HUES64 (cell line): Measurements from ENCODE around the gene UVRAG.

Experiments
- H3K27ac ChIP-seq: 2 replicates; pipeline ENCODE4 v1.7.0; 2013; ENCODE audit warnings: low read depth, low read length, inconsistent platforms
- H3K27me3 ChIP-seq: 2 replicates; pipeline ENCODE4 v1.6.1; 2013; ENCODE audit warnings: mild to moderate bottlenecking, low read length; ENCODE audit not compliant: insufficient read depth
- H3K36me3 ChIP-seq: 2 replicates; pipeline ENCODE4 v1.6.1; 2013; ENCODE audit warnings: mild to moderate bottlenecking, low read length; ENCODE audit not compliant: insufficient read depth
- H3K4me1 ChIP-seq: 2 replicates; pipeline ENCODE4 v1.6.1; 2013; ENCODE audit warnings: mild to moderate bottlenecking, low read length, moderate library complexity; ENCODE audit not compliant: insufficient read depth
- H3K4me3 ChIP-seq: 2 replicates; pipeline ENCODE4 v1.5.1; 2013; ENCODE audit warnings: mild to moderate bottlenecking, low read length, moderate library complexity
- H3K9ac ChIP-seq: 2 replicates; pipeline ENCODE4 v1.6.1; 2013; ENCODE audit warnings: mild to moderate bottlenecking, low read depth, low read length
- H3K9me3 ChIP-seq: 2 replicates; pipeline ENCODE4 v1.6.1; 2013; ENCODE audit warnings: low read depth, low read length; ENCODE audit not compliant: insufficient read depth
- WGBS: fragments of 150-250, 120-280 bp; methylation state at CpG from one replicate; pipeline ENCODE4 v1.1.7; 2013; ENCODE audit warnings: missing lambda C conversion rate; 5-methylcytosine and 5-hydroxymethylcytosine counted together

The UVRAG gene

GRCh38 chr11:75812542-75813040 is 2.4 kb upstream of the UVRAG start:
- Histone ChIP-seq H3K27ac (no peak overlapping the region), H3K4me3 (no peak overlapping the region), H3K9me3 (no peaks in the 10 kb centered on the region), H3K4me1 (peaks cover 18% of the 10 kb centered on the region), H3K9ac (no peak overlapping the region), H3K36me3 (no peaks in the 10 kb centered on the region), H3K27me3 (peaks cover 6% of the 10 kb centered on the region)
- 71% methylated on average over 2 of the region's 2 CpGs for WGBS

GRCh38 chr11:75813124-75813523 is 1.9 kb upstream of the UVRAG start:
- Histone ChIP-seq H3K4me1 (peaks cover 18% of the 10 kb centered on the region), H3K36me3 (no peaks in the 10 kb centered on the region), H3K9me3 (no peaks in the 10 kb centered on the region), H3K9ac (no peak overlapping the region), H3K4me3 (no peak overlapping the region), H3K27ac (no peak overlapping the region), H3K27me3 (peaks cover 6% of the 10 kb centered on the region)
- WGBS = 84% methylated on average over 2 of the region's 2 CpGs

- H3K9me3 ChIP-seq = no peaks in the 10 kb centered on the region
- peaks cover 18% of the 10 kb centered on the region for H3K4me1 ChIP-seq
- H3K4me3 ChIP-seq = peak overlapping the region; percentile 81; the same call in 1 of the 2 replicates
- H3K27ac ChIP-seq = no peak overlapping the region
- WGBS = 90% methylated on average over 1 of the region's 1 CpG
- H3K27me3 ChIP-seq = peaks cover 6% of the 10 kb centered on the region
- no peak overlapping the region for H3K9ac ChIP-seq
- H3K36me3 ChIP-seq = no peaks in the 10 kb centered on the region
These were observed 1.4 kb upstream of the UVRAG start for GRCh38 chr11:75813622-75814039.

GRCh38 chr11:75814363-75814676 is 690 bp upstream of the UVRAG start:
- no peaks in the 10 kb centered on the region for H3K36me3 ChIP-seq
- 2% methylated on average over 12 of the region's 12 CpGs for WGBS
- peaks cover 6% of the 10 kb centered on the region for H3K27me3 ChIP-seq
- H3K4me1 ChIP-seq = peaks cover 18% of the 10 kb centered on the region
- H3K9me3 ChIP-seq = no peaks in the 10 kb centered on the region
- peak overlapping the region; percentile 46 for H3K9ac ChIP-seq
- H3K27ac ChIP-seq = no peak overlapping the region
- peak overlapping the region; percentile 81 for H3K4me3 ChIP-seq

GRCh38 chr11:75815345-75816168 is 547 bp downstream of the UVRAG start:
- Histone ChIP-seq H3K36me3 (no peaks in the 10 kb centered on the region), H3K27ac (peak overlapping the region; percentile 46; the same call in 1 of the 2 replicates), H3K9ac (peak overlapping the region; percentile 73), H3K27me3 (peaks cover 6% of the 10 kb centered on the region), H3K4me1 (peaks cover 18% of the 10 kb centered on the region), H3K9me3 (no peaks in the 10 kb centered on the region), H3K4me3 (peak overlapping the region; percentile 81)
- WGBS = under 1% methylated on average over 58 of the region's 60 CpGs

GRCh38 chr11:75816561-75817239 is 1.7 kb downstream of the UVRAG start:
- Histone ChIP-seq H3K4me3 (peak overlapping the region; percentile 81), H3K4me1 (peaks cover 18% of the 10 kb centered on the region), H3K36me3 (no peaks in the 10 kb centered on the region), H3K9me3 (no peaks in the 10 kb centered on the region), H3K27ac (no peak overlapping the region), H3K27me3 (peaks cover 6% of the 10 kb centered on the region), H3K9ac (peak overlapping the region; percentile 73; the same call in 1 of the 2 replicates)
- 62% methylated on average over 6 of the region's 6 CpGs for WGBS

GRCh38 chr11:75820645-75821044 is 5.6 kb downstream of the UVRAG start:
- H3K27ac ChIP-seq = no peak overlapping the region
- peaks cover 11% of the 10 kb centered on the region for H3K4me1 ChIP-seq
- H3K27me3 ChIP-seq = peaks cover 6% of the 10 kb centered on the region
- H3K4me3 ChIP-seq = no peak overlapping the region
- H3K9me3 ChIP-seq = no peaks in the 10 kb centered on the region
- no peak overlapping the region for H3K9ac ChIP-seq
- WGBS = 86% methylated on average over 1 of the region's 1 CpG
- no peaks in the 10 kb centered on the region; the same call in 1 of the 2 replicates for H3K36me3 ChIP-seq

GRCh38 chr11:75821202-75821601 is 6.2 kb downstream of the UVRAG start:
- 95% methylated on average over 4 of the region's 5 CpGs for WGBS

GRCh38 chr11:75822541-75822940 is 7.5 kb downstream of the UVRAG start:
- H3K9ac ChIP-seq = no peak overlapping the region
- 86% methylated on average over 2 of the region's 3 CpGs for WGBS

More at GRCh38 chr11:75821202-75821601, 6.2 kb downstream of the UVRAG start:
- H3K27ac ChIP-seq = no peak overlapping the region
- no peak overlapping the region for H3K4me3 ChIP-seq
- H3K9me3 ChIP-seq = no peaks in the 10 kb centered on the region
- no peaks in the 10 kb centered on the region; the same call in 1 of the 2 replicates for H3K36me3 ChIP-seq
- no peak overlapping the region for H3K9ac ChIP-seq
- H3K27me3 ChIP-seq = peaks cover 3% of the 10 kb centered on the region
- H3K4me1 ChIP-seq = peaks cover 8% of the 10 kb centered on the region

GRCh38 chr11:75823415-75823814 is 8.4 kb downstream of the UVRAG start:
- no peaks in the 10 kb centered on the region for H3K27me3 ChIP-seq
- H3K9ac ChIP-seq = no peak overlapping the region
- H3K27ac ChIP-seq = no peak overlapping the region
- H3K36me3 ChIP-seq = no peaks in the 10 kb centered on the region; the same call in 1 of the 2 replicates
- H3K9me3 ChIP-seq = no peaks in the 10 kb centered on the region
- 96% methylated on average over 4 of the region's 4 CpGs for WGBS
- no peak overlapping the region for H3K4me3 ChIP-seq
- 0 out of 2 replicates have a peak, but pooled peaks cover 3% of the 10 kb centered on the region for H3K4me1 ChIP-seq

More at GRCh38 chr11:75822541-75822940, 7.5 kb downstream of the UVRAG start:
- no peak overlapping the region for H3K4me3 ChIP-seq
- 0 out of 2 replicates have a peak, but pooled peaks cover 3% of the 10 kb centered on the region for H3K4me1 ChIP-seq
- H3K27ac ChIP-seq = no peak overlapping the region
- no peaks in the 10 kb centered on the region; the same call in 1 of the 2 replicates for H3K36me3 ChIP-seq
- no peaks in the 10 kb centered on the region for H3K27me3 ChIP-seq
- H3K9me3 ChIP-seq = no peaks in the 10 kb centered on the region

- 98% methylated on average over 3 of the region's 4 CpGs for WGBS
- Histone ChIP-seq H3K27ac (no peak overlapping the region), H3K4me1 (0 out of 2 replicates have a peak, but pooled peaks cover 3% of the 10 kb centered on the region), H3K36me3 (no peaks in the 10 kb centered on the region; the same call in 1 of the 2 replicates), H3K4me3 (no peak overlapping the region), H3K9me3 (no peaks in the 10 kb centered on the region), H3K27me3 (no peaks in the 10 kb centered on the region), H3K9ac (no peak overlapping the region)
These were observed 8.9 kb downstream of the UVRAG start for GRCh38 chr11:75823946-75824345.
